CD4-positive, alpha-beta T cell treated with Interferon gamma for 1 hour (primary cell): ENCODE measurements around the gene LOXL4.

Experiments used
- DNase-seq: peaks from one replicate; pipeline ENCODE4 v3.0.0-alpha.2; 2020

LOXL4 gene

DNA sequence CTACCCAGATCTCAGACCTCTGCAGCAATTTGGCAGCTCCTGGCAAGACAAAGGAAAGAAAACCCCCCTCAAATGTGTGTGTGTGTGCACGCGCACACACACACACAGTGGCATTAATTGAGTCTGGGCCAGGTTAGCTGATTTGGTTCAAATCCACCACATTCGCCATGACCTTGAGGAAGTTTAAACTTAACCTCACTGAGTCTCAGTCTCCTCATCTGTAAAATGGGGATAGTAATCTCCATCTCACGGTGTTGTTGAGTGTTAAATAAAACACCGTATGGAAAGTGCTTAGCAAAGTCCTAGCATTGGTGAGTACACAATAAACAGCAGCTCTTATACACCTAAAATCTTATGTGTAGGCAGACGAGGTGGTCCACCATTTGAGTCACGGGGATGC lies 4.9 kb downstream of the LOXL4 start:
- DNase-seq, result no peak

DNA sequence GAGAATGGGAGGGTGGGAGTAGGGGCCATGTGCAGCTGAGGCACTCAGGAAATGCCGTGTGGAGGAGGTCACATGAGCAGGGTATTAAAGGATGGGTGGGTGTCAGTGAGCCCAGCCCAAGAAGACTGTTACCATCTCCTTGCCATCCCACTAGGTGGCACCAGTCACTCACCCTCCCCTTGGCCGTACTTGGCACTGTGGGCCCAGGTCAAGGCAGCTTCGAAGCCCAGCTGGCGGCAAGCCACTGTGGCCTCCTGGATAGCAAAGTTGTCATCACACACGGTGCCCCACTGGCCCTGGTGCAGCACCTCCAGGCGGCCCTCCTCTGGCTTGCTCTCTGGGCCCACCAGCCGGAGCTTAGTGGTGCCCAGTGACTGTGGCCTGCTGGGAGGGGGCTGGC lies 5.4 kb downstream of the LOXL4 start:
- DNase-seq, result peak; percentile 13

DNA sequence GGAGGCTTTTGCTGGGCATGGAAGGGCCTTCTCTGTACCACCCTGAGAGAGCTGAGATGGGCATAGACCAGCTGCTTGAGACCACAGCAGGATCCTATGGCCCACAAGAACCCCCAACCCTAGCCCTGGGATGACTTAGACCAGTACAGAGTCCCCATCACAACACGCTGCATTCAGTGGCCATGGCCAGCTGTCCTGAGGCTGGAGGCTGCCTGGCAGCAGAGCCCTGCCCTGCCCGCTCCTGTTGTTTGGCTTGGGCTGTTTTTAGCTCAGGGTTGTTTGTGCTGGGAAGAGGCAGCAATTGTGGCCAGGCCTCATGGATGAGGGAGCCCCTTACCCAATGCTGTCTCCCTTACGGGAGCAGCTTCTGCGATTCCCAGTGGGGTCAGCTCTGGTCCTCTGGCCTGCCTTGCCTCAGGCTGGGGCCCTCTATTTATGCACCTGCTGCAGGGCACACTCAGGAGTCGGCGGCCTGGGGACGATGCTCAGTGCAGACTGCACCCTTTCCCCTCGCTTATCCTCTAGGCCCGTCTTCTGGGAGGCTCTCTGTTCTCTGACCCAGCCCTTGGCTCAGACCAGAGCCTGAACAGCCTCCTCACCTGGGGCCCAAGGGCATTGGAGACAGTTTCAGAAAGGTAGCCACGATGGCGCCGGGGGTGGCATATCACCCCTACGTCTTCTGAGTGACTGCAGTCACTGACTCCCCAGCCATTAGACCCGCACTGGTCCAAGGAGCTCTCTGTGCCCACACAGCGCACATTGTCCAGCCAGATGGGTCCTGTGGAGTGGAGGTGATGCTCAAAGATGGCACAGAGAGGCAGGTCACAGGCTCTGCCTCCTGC lies 6.3 kb downstream of the LOXL4 start:
- DNase-seq, result no peak

DNA sequence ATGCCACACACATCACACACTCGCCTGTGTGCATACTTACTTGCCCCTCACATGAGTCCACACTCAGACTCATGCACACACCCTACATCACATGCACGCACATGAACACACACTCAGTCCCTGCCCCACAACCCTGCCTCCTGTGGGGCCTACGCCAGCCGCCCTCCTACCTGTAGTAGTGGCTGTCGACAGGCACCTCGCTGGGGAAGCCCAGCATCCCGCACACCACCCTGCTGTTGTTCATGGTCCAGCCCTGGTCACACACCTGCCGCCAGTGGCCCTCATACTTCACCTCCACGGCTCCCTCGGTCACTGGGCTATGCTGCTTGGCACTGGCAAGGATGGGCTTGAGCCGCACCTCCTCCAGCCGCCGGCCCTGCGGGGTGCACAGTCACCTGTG lies 7.2 kb downstream of the LOXL4 start:
- DNase-seq, result no peak

DNA sequence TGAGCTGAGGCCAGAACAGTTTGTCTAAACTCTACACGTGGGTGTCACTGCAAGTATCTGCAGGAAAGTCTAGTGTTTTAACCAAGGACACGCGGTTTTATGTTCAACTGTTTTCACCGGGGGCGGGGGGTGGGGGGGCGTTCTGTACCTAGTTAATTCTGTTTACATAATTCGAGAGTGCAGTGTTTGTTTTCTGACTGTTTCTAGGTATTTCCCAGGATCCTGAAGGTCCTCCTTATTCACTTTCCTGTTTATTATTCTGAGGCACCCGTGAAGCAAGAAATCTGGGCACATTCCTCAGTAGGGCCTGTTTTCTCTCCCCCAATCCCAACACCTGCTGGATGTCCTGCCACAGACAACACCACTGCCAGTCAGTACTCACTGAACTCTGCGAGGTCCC lies 7.6 kb downstream of the LOXL4 start:
- no peak for DNase-seq

DNA sequence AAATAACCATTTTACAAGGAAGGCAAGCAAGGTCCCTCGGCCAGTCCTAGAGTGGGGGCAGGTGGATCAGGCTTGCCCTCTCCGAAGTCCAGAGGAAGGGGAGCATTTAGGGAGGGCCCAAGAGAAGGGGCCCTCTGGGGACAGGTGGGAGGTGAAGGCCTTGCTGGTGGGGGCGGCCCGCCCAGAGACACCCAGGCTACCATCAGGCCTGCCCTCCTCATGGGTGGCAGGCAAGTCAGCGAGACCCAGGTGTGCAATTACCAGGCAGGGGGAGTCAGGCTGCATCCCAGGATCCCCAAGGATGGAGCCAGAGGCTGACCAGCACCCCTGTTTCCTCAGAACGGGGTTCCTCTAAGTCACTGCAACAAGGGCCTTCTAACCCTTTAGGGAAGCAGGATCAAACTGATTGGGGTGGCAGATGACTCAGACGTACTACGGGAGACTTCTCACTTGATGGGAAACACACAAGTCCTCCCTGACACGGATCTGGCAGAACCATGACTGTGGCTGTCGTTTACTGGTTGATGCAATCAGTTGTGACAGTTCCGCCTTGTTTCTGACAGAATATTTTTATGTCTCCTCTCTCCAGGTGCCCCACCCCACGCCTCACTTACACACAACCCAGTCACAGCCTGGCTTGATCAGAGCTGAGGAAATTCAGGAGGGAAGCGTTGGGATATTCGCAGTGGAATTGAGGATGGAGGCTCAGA lies 8.2 kb downstream of the LOXL4 start:
- peak; percentile 52 for DNase-seq

DNA sequence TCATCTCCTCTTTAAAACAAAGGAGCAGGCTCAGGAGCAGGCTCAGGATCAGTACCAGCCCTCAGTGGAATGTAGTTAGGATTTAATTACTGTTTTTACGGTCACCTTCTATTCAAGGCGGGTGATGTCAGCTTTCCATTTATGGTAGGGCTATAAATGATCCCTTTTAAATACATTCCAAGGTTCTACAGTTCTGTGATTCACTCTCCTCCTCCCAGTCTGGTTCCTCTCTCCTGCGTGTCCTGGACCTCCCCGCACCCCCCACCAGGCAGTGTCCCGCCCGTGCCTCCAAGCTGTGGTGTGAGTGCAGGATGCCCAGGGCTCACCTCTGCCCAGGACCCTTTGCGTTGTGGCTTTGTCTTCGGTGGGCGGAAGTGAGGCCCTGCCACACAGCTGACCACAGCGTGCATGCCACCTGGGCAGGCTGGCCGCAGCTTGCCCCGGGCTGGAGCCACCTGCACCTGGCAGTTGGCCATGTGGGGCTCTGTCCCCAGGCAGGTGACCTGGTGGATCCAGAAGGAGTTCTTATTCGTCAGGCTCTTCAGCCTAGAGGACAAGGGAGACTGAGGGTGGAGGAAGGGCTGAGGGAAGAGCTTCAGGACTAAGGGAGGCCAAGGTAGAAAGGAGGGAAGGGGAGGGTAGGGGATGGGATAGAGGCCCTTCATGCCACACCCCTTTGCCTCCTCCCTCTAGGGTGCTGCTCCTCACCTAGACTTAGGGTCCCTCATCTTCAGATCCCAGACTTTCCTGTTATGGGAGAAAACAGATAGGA lies 9.1 kb downstream of the LOXL4 start:
- no peak for DNase-seq

DNA sequence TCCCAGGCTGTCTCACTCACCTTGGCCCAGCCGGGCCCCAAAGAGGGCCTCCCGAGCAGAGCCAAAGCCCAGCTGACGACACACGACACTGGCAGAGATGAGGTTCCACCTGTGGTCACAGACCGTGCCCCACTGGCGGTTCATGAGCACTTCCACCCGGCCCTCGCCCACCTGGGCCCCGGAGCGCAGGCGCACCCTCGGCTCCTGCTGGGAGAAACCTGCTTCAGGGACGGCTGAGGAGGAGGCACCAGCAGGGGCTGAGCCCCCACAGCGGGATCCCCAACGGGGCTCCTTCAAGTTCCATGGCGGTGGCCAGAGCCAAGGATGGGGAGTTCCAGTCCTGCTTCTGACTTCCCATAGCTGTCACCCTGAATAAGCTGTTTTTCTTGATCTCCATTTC lies 10.0 kb downstream of the LOXL4 start:
- DNase-seq, result no peak

DNA sequence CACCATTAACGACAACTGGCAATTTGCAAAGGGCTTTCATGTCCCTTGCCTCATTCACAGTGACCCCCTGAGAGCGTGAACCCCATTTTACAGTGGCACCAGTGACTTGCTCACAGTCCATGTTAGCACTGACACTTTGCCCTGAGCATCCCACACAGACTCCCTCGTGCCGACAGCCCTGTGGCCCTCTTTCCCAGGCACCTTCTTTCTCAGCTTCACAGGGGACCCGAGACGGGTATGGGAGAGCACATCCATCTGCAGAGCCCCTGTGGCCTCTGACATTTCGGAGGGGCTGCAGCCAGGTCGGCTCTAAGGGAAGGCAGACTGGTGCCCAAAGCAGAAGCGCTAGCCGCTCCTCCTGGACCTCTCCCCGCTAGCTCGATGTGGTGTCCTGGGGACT lies 10.8 kb downstream of the LOXL4 start:
- no peak for DNase-seq

DNA sequence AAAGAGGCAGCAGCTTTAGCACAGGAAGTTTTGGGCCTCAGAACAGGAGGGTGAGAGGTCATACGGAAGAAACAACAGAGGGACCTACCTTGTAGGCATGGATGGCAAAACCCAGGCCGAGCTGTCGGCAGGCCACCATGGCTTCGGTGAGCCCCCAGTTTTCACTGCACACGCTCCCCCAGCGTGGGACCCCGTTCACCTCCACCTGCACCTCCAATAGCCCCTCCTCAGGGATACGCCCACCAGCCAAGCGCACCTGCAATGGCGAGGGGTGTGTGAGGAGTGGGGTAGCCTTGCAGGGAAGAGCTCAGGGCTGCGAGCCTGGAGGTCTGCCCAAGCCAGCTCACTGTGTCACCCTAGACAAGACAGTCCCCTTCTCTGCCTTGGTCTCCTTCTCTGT lies 11.3 kb downstream of the LOXL4 start:
- no peak for DNase-seq

DNA sequence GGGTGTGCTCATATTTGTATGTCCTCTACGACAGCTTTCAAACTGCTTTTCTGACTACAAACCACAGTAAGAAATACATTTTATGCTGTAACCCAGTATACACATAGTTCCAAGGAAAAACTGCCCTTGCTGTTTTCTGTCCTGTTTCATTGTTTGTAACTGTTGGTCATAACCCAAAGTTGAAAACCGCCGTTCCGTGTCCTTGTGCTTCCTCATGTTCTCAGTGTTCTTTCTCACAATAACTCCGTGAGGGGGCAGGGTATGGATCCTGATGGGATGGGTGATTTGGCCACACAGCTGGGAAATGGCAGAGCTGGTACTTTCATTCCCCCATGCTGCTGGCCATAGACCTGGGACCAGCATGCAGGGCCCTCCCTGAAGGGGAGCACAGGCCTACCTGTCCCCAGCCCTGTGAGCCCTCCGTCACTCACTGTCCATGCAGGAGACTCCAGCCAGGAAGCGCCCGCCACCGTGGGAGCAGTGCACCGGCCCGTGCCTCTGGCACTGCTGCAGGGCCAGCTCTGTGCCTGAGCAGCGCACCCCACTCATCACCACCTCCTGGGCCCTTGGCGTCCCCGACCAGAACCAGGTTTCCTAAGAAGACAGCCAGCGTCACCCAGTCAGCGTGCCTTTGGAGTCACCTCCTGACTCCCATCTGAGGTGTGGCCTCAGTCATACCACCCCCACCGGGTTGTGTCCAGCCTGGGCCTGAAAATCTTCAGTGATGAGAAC lies 12.7 kb downstream of the LOXL4 start:
- no peak for DNase-seq

DNA sequence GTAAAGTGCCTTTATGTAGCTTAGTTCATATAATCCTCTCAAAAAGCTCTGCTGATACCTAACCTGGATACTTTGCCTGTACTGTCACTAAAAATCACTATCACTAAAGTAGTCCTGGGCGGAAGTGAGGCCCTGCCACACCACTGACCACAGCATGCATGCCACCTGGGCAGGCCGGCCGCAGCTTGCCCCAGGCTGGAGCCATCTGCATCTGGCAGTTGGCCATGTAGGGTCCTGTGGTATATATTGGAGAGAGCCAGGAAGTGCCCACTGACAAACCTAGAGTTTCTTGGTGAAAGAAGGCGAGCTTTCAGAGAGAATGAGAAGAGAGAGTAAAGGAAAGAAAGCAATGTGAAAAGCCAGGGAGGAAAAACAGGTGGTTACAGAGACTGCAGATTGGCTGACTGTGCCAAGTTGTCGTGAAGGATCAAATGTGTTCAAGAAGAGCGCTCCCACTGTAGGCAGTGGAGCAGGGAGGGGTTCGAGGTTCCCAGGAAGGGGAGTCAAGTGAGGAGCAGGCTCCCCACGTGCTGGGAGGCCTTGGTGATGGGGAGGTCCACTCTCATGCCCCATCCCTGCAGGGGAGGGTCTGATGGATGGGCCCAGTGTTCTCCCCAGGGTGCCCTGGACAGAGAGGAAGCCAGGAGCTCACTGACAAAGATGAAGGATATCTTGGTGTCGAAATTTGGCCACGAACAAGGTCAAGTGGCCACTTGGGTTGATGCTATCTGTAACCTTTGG lies 13.6 kb downstream of the LOXL4 start:
- no peak for DNase-seq

DNA sequence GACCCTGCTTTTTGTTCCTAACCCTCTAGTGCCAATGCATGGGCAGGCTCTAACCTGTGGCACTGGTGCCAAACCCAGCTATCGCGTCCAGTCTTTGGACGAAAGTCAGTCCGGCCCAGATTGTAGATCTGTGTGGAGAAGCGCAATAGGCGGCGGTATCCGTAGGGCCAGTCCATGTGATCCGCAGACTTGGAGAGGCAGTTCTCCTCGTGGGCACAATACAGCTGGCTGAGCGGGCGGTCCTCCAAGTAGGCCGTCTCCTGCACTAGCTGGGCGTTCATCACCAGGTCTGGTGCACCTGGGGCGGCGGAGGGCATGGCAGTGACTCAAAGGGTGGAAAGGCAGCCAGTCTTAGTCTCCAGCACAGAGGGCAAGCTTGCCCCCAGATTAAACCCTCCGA lies 14.5 kb downstream of the LOXL4 start:
- DNase-seq, result no peak

DNA sequence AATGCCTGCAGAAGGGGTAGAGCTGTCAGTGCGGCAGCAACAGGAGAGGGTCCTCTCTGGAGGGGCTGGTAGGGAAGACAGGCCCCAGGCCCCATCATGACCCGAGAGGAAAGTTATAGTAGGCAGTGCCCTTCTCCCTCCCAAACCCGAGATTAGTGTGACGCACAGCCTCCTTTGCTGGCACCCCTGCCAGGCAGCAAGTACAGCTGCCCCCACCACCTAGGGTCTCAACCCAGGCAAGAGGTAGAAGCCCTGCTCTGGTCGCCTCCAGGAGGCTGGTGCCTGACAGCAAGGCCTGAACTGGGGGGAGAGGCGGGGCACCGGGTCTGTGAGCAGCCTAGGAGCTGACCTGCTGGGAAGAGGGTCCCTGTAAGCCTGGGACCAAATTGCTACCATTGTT lies 15.5 kb downstream of the LOXL4 start:
- no peak for DNase-seq

DNA sequence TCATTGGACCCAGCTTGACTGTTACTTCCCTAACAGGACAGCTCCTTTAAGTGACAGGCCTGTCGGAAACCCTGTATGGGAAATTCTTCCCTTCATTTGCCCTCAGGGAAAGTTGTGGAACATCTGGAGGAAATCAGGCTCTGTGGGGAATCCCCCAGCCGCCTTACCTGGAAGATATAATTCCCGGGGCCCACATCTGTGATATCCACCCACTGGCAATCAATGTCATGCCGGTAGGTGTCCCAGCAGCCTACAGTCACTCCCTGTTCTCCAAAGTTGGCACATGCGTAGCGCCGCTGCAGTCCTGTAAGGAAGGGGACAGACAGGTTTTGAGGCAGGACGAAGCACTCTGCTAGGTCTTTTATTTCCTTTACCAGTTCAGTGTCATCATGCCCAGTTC lies 16.6 kb downstream of the LOXL4 start:
- DNase-seq, result no peak

DNA sequence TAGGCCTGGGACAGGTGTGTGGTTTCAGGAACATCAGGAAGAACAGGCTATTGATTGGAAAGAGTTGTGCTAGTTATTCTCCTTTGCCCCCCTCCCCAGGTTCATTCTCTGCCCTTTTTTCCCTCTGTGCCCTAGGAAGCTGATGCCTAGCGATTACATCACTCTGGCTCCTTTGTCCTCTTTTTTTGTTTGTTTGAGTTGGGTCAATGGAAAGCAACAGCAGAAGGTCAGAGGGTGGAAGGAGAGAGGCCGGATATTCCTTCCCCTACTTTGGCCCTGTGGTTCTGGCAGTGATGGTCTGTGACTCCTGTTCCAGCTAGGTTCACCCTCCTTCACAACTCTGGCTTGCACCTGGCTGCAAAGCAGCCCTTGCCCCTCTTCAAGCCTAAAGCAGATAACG lies 18.9 kb downstream of the LOXL4 start:
- no peak for DNase-seq

DNA sequence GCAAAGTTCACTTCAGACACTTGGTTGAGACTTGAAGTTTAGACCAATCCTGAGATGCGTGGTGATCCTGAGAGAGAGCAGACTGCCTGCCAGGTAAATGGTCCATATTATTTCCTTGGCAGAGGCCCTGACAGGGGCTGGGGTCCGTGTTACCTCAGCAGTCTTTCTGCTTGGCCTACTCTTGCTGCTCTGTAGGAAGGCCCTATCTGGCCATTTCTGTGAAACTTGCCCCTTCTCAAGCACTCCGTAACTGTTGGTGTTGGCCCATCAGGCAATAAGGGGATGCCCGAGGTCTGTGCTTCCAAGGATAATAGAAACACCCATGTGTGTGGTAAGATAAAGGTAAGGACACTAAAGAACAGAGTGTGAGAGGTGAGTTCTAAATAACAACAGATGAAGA lies 20.0 kb downstream of the LOXL4 start:
- DNase-seq, result no peak

DNA sequence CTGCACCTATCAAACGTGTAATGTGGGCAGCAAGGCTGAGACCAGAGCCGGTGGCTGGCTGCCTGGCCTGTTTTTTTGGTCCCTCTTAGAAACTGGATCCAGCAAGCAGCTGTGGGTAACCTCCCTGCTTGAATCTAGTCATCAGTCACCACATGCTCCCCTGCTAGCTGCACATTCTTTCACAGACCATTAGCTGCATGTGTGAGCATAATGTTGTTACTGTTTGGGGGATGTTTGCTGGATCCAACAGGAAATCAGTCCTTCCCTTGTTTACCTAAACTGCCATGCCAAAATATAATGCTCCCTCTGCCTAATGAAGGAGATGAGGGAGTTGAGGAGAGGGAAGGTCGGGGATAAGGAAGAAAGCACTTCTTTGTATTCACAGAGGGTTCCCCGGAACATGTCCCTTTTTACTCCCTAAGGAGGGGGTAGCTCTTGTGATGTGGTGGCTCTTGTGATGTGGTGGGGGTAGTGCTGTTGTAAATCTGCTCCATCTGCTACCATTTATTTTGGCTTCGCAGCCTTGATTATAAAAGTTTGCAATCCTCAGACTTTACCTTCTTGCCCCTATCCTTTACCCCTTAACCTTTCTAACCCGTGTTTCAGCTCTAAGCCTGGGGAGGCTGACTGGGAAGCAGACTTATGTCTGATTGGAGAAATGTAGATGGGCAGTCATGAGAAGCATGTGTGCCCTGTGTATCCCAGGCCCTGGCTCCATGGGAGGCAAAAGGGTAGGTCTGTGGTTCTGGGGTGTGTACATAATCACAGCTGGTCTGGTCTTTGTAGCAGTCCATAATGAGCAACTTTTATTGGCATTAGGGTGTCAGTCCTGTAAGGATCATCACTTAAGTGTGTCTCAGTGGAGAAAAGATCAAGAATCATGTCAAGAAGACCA lies 20.8 kb downstream of the LOXL4 start:
- no peak for DNase-seq

DNA sequence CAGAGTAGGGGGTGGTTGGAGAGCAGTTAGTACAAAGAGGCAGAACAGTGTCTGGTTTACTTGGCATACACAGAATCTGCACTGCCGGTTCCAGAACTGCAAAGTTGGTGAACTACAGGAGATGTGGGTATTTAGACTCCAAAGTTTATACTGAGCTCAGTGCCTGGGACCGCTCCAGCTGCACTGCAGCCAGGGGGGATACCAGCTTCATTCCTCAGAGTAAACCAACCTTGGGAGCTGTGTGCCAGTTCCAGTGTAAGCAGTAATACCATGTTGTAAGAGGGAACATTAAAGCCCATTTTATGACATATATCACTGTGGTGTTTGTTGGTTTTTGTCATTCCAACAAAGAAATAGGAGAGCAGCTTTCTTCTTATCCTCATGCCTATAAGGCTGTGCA lies 23.4 kb downstream of the LOXL4 start:
- DNase-seq, result no peak

DNA sequence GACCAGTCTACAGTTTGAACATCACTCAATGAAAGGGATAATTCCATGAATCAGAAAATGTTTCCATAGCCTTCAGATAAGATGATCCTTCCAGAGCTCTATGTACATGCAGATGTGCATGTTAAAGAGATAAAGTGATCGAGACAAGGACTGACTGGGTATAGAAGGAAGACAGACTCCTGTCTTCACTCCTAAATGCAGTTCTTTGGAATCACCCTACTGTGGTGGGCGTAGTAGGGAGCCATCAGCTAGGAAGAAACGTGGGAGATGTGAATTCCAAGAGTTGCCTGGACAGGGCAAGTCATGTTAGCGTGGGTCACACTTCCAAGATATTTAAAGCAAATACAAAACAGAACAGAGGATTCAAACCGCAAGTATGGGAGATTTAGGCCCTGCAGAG lies 23.9 kb downstream of the LOXL4 start:
- DNase-seq, result no peak

DNA sequence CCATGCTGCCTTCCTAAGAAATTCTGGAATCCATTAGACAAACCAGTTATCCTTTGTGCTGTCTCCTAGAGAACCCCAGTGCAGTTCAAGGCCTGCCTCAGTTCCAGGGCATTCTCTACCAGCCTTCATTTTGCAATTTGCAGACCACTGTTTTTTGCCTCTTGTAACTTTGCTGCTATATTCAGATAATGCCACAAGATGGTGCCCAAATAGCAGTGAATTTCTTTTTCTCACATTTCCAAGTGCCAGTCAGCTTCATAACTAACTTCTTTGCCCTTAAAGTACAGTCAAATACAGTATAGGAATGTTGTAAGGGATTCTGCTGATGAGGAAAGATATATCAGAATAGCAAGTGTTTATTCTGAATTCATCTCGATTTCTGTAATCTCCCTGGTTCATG lies 25.2 kb downstream of the LOXL4 start:
- no peak for DNase-seq
